Activated naive CD4-positive, alpha-beta T cell (primary cell): ENCODE data around the gene RNF40.

ENCODE experiments used
- DNase-seq, 4 experiments: peaks; one replicate each; lab custom pipeline; 2025; lab: John Stamatoyannopoulos, UW

The RNF40 gene

GRCh38 chr16:30762991-30763725 is 1.0 kb downstream of the RNF40 start:
- no peak for DNase-seq

- DNase-seq = no peak
These were observed 2.0 kb downstream of the RNF40 start for GRCh38 chr16:30764086-30764485.

- no peak for DNase-seq
These were observed 2.8 kb downstream of the RNF40 start for GRCh38 chr16:30764816-30765465.

GRCh38 chr16:30766206-30766932 is 4.2 kb downstream of the RNF40 start:
- DNase-seq = no peak

GRCh38 chr16:30766933-30767284 is 4.8 kb downstream of the RNF40 start:
- DNase-seq = no peak

GRCh38 chr16:30767767-30768465 is 5.8 kb downstream of the RNF40 start:
- no peak for DNase-seq

GRCh38 chr16:30768583-30769181 is 6.6 kb downstream of the RNF40 start:
- no peak for DNase-seq

- DNase-seq = no peak
These were observed 7.4 kb downstream of the RNF40 start for GRCh38 chr16:30769379-30770089.

GRCh38 chr16:30771726-30772125 is 9.6 kb downstream of the RNF40 start:
- no peak for DNase-seq

- no peak for DNase-seq
These were observed 11.7 kb downstream of the RNF40 start for GRCh38 chr16:30773826-30774225.

- no peak for DNase-seq
These were observed 12.4 kb downstream of the RNF40 start for GRCh38 chr16:30774367-30775130.

- DNase-seq = no peak
These were observed 12.9 kb downstream of the RNF40 start for GRCh38 chr16:30775131-30775391.

- DNase-seq = peak in 3 of 4 experiments; percentile 22 to 37 (median 26)
These were observed 13.5 kb downstream of the RNF40 start for GRCh38 chr16:30775392-30776188.

- DNase-seq = no peak
These were observed 15.6 kb downstream of the RNF40 start for GRCh38 chr16:30777591-30778297.

- DNase-seq = no peak
These were observed 16.6 kb downstream of the RNF40 start for GRCh38 chr16:30778549-30779244.

GRCh38 chr16:30779596-30779995 is 17.5 kb downstream of the RNF40 start:
- no peak for DNase-seq

GRCh38 chr16:30780021-30780420 is 17.9 kb downstream of the RNF40 start:
- DNase-seq = no peak

GRCh38 chr16:30780549-30780948 is 18.4 kb downstream of the RNF40 start:
- no peak for DNase-seq
